ENCODE data around the gene SBSN. TPM values are rescaled to one million over a fixed set of nuclear protein-coding genes. Genes with fewer than 3 reads are reported as not detected.

SBSN gene
- total and polyA plus RNA-seq, 2 experiments from 2014 or later, result 3.2 to 7.9 TPM

DNA sequence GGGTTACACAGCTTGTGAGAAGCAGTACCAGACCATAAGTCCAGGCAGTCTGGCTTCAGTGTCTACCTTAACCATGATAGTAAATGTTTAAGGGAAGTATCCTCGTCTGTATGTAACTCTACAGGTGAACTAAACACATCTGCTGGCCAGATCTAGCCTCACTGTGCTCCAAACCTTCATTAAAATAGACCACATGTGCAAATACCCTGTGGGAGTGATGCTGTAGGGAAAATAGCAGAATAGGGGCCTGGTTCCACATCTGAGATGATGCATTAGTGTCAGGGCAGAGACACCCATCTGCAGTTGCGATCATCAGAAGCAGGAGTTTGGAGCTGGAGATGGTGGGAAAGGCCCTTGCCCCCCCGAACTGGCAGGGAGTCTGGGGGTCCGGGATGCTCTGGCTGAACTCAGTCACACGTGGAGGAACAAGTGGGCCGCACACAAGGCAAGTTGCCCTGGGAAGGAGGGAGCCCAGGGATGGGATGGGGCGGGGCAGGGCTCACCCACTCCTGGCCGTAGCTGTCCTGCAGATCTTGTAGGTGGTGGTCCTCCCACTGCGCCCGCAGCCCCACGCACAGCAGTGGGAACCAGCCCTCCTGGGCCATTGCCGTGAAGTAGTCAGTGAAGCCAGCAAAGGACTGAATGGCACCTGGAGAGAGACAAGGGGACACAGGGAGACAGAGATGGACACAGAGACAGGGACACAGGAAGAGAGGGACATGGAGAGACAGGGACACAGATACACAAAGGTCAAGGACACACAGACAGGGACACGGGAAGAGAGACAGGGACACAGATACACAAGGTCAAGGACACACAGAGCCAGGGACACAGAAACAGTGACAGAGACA is 24.6 kb upstream of the SBSN start:
- 45 to 50% methylated on average over 13 of the region's 13 CpGs for WGBS, 2 experiments (ENCODE audit: low coverage in 1 of 2, low lambda C conversion rate in 2 of 2, missing lambda C conversion rate in 2 of 2)
- Histone ChIP-seq H3F3A (ENCODE audit: insufficient read depth) (no peaks in the 10 kb centered on the region), H3K79me2 (ENCODE audit: insufficient read depth) (no peaks in the 10 kb centered on the region), H3K4me2 (ENCODE audit: unreplicated experiment) (no peak overlapping the region), H3K36me3 (ENCODE audit: low read depth) (no peaks in the 10 kb centered on the region), H3K9me3 (ENCODE audit: low read depth) (no peaks in the 10 kb centered on the region), H3K9me2 (ENCODE audit: insufficient read depth) (no peaks in the 10 kb centered on the region), H3K4me1 (ENCODE audit: insufficient read depth) (no peaks in the 10 kb centered on the region), H3K9ac (no peak overlapping the region), H2AFZ (no peak overlapping the region), H3K27ac (no peak overlapping the region), H4K20me1 (ENCODE audit: insufficient read depth) (no peaks in the 10 kb centered on the region), H3K4me3 (no peak overlapping the region), H3K27me3 (replicated peaks; ENCODE audit: insufficient read depth) (no peaks in the 10 kb centered on the region)
- no peak for DNase-seq
- in situ Hi-C loops (cut with MboI), result no loop called here
- TF ChIP-seq EZH2phosphoT487 (IDR thresholded peaks at IDR 0.05; ENCODE audit: insufficient read depth, low read depth), result no peak
- TF ChIP-seq EZH2 (IDR thresholded peaks at IDR 0.05; ENCODE audit: insufficient read depth, poor library complexity, severe bottlenecking), result no peak

- Histone ChIP-seq H3K9me3 (ENCODE audit: low read depth) (no peaks in the 10 kb centered on the region), H3K4me3 (no peak overlapping the region), H3F3A (ENCODE audit: insufficient read depth) (no peaks in the 10 kb centered on the region), H3K9ac (no peak overlapping the region), H3K27ac (no peak overlapping the region), H2AFZ (no peak overlapping the region), H3K36me3 (ENCODE audit: low read depth) (no peaks in the 10 kb centered on the region), H3K9me2 (ENCODE audit: insufficient read depth) (no peaks in the 10 kb centered on the region), H3K4me1 (ENCODE audit: insufficient read depth) (no peaks in the 10 kb centered on the region), H3K79me2 (ENCODE audit: insufficient read depth) (peaks cover 8% of the 10 kb centered on the region), H4K20me1 (ENCODE audit: insufficient read depth) (no peaks in the 10 kb centered on the region), H3K4me2 (ENCODE audit: unreplicated experiment) (no peak overlapping the region), H3K27me3 (replicated peaks; ENCODE audit: insufficient read depth) (no peaks in the 10 kb centered on the region)
- DNase-seq, result no peak
- WGBS, 2 experiments (ENCODE audit: low coverage in 1 of 2, low lambda C conversion rate in 2 of 2, missing lambda C conversion rate in 2 of 2), result 79 to 81% methylated on average over 21 of the region's 21 CpGs
- in situ Hi-C loops (cut with MboI), result no loop called here
- no peak for TF ChIP-seq EZH2phosphoT487 (IDR thresholded peaks at IDR 0.05; ENCODE audit: insufficient read depth, low read depth)
- no peak for TF ChIP-seq EZH2 (IDR thresholded peaks at IDR 0.05; ENCODE audit: insufficient read depth, poor library complexity, severe bottlenecking)
Observed at GRCh38 chr19:35551091-35551810, 23.1 kb upstream of the SBSN start.

GRCh38 chr19:35549879-35550523 is 21.9 kb upstream of the SBSN start:
- no peaks in the 10 kb centered on the region for H3K27me3 ChIP-seq (replicated peaks; ENCODE audit: insufficient read depth)
- H3K27ac ChIP-seq, result no peak overlapping the region
- H3K4me1 ChIP-seq (ENCODE audit: insufficient read depth), result no peaks in the 10 kb centered on the region
- no peaks in the 10 kb centered on the region for H4K20me1 ChIP-seq (ENCODE audit: insufficient read depth)
- 80 to 86% methylated on average over 14 to 15 of the region's 15 CpGs for WGBS, 2 experiments (ENCODE audit: low coverage in 1 of 2, low lambda C conversion rate in 2 of 2, missing lambda C conversion rate in 2 of 2)
- TF ChIP-seq EZH2 (IDR thresholded peaks at IDR 0.05; ENCODE audit: insufficient read depth, poor library complexity, severe bottlenecking) (no peak), EZH2phosphoT487 (IDR thresholded peaks at IDR 0.05; ENCODE audit: insufficient read depth, low read depth) (no peak)
- DNase-seq, result no peak
- no peak overlapping the region for H3K4me3 ChIP-seq
- H2AFZ ChIP-seq, result no peak overlapping the region
- H3F3A ChIP-seq (ENCODE audit: insufficient read depth), result no peaks in the 10 kb centered on the region
- H3K79me2 ChIP-seq (ENCODE audit: insufficient read depth), result peaks cover 17% of the 10 kb centered on the region
- no peak overlapping the region for H3K9ac ChIP-seq
- H3K36me3 ChIP-seq (ENCODE audit: low read depth), result no peaks in the 10 kb centered on the region
- H3K9me2 ChIP-seq (ENCODE audit: insufficient read depth), result no peaks in the 10 kb centered on the region
- no peaks in the 10 kb centered on the region for H3K9me3 ChIP-seq (ENCODE audit: low read depth)
- in situ Hi-C loops (cut with MboI), result no loop called here
- H3K4me2 ChIP-seq (ENCODE audit: unreplicated experiment), result no peak overlapping the region

DNA sequence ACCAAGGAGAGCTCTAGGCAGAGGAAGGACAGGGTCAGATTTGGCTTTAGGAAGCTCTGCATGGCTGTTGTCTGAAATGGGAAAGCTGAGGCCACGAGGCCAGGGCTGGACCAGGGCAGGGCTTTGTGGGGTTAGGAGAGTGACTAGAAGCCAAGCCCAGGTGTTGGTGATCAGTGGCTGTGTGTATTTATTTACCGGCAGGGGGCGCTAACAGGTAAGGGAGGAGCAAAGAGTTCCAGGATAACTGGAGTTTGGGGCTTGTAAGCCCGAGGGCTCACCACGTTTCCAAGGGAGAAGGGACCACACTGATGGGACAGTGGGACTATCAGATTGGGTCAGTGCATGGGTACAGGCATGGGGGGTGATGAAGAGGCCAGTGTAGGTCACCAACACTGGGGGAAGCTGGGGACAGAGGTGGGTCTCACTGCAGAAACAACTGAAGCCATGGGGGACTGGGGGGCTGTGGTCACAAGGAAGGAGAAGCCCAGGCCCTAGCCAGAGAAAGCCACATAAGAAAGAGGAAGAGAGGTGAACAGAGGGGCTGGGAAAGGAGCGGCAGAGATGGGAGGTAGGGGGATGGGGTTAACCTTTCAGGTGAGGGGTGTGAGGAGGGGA is 21.2 kb upstream of the SBSN start:
- Histone ChIP-seq H3K4me3 (no peak overlapping the region), H3K36me3 (ENCODE audit: low read depth) (no peaks in the 10 kb centered on the region), H4K20me1 (ENCODE audit: insufficient read depth) (no peaks in the 10 kb centered on the region), H3K27ac (no peak overlapping the region), H2AFZ (no peak overlapping the region), H3F3A (ENCODE audit: insufficient read depth) (no peaks in the 10 kb centered on the region), H3K9me2 (ENCODE audit: insufficient read depth) (no peaks in the 10 kb centered on the region), H3K4me1 (ENCODE audit: insufficient read depth) (no peaks in the 10 kb centered on the region), H3K4me2 (ENCODE audit: unreplicated experiment) (no peak overlapping the region), H3K79me2 (ENCODE audit: insufficient read depth) (peaks cover 25% of the 10 kb centered on the region), H3K27me3 (replicated peaks; ENCODE audit: insufficient read depth) (no peaks in the 10 kb centered on the region), H3K9ac (no peak overlapping the region), H3K9me3 (ENCODE audit: low read depth) (no peaks in the 10 kb centered on the region)
- peak; percentile 84 for DNase-seq
- TF ChIP-seq EZH2 (IDR thresholded peaks at IDR 0.05; ENCODE audit: insufficient read depth, poor library complexity, severe bottlenecking), result no peak
- no peak for TF ChIP-seq EZH2phosphoT487 (IDR thresholded peaks at IDR 0.05; ENCODE audit: insufficient read depth, low read depth)
- in situ Hi-C loops (cut with MboI), result no loop called here
- WGBS, 2 experiments (ENCODE audit: low coverage in 1 of 2, low lambda C conversion rate in 2 of 2, missing lambda C conversion rate in 2 of 2), result 19 to 21% methylated on average over 6 of the region's 6 CpGs

Data from GM23248 (cell line).